Uterus (tissue), 4 donors: ENCODE results near the gene PSAP. TPM values are rescaled to one million over a fixed set of nuclear protein-coding genes. Genes with fewer than 3 reads are reported as not detected.

ENCODE experiments used
- DNase-seq, 2 donors: peaks; one replicate each; pipeline ENCODE4 v3.0.0-alpha.2; 2019 to 2020
- H3K27ac ChIP-seq, 2 donors: fragments of 200-600 bp; sonication (generic); 1 replicate in 1 of 2; 2 replicates in 1 of 2; pipeline ENCODE4 v1.5.1; 2016 to 2018
- H3K27me3 ChIP-seq, 2 donors: fragments of 200-600 bp; sonication (generic); one replicate each; pipeline ENCODE4 v1.5.1; 2018 to 2019; ENCODE audit warnings: control low read depth in 1 of 2
- H3K36me3 ChIP-seq, 2 donors: fragments of 200-600 bp; sonication (generic); one replicate each; pipeline ENCODE4 v1.5.1; 2019; ENCODE audit warnings: control low read depth in 1 of 2
- H3K4me1 ChIP-seq, 2 donors: fragments of 200-600 bp; sonication (generic); one replicate each; pipeline ENCODE4 v1.5.1; 2018 to 2019; ENCODE audit warnings: control low read depth in 1 of 2
- H3K4me3 ChIP-seq, 2 donors: fragments of 200-600 bp; sonication (generic); 1 replicate in 1 of 2; 2 replicates in 1 of 2; pipeline ENCODE4 v1.5.1; 2018 to 2019; ENCODE audit warnings: mild to moderate bottlenecking in 1 of 2
- H3K9me3 ChIP-seq, 2 donors: fragments of 200-600 bp; sonication (generic); one replicate each; pipeline ENCODE4 v1.5.1; 2019; ENCODE audit warnings: control low read depth in 1 of 2
- POLR2A ChIP-seq, 2 donors: fragments of 450-650 bp; IDR thresholded peaks; one replicate each; pipeline ENCODE4 v1.6.1; 2016; ENCODE audit warnings: antibody characterized with exemption in 2 of 2, mild to moderate bottlenecking in 1 of 2, moderate library complexity in 1 of 2
- intact Hi-C: fragments of 100-400 bp; cut with DNase I; formaldehyde crosslinking; loops from one replicate; pipeline ENCODE4 v1.15.1; 2023; ENCODE audit warnings: low total_unique reads
- total RNA-seq, 4 donors: library from RNA; depleted of rRNA in 3 of 4; stranded (reverse); fragments of >200 nt in 3 of 4; gene quantifications; one replicate each; pipeline versions ENCODE4 v1.1.0 to v1.2.4, GENCODE V29; 2014 to 2023
- TF ChIP-seq, protein P1 (sequence below), 4 experiments: fragments of 200-600 bp in 2 of 4; fragments of 450-650 bp in 2 of 4; sonication (generic) in 2 of 4; IDR thresholded peaks; one replicate each; pipeline ENCODE4 v1.5.1; 2016 to 2019; ENCODE audit warnings: antibody characterized with exemption in 4 of 4, mild to moderate bottlenecking in 2 of 4, moderate library complexity in 1 of 4
- donor health status: DM: yes; HTN: yes; CAD: no.

PSAP gene
- total RNA-seq, 4 donors from 2014 or later, result 603 to 903 (median 759) TPM

DNA sequence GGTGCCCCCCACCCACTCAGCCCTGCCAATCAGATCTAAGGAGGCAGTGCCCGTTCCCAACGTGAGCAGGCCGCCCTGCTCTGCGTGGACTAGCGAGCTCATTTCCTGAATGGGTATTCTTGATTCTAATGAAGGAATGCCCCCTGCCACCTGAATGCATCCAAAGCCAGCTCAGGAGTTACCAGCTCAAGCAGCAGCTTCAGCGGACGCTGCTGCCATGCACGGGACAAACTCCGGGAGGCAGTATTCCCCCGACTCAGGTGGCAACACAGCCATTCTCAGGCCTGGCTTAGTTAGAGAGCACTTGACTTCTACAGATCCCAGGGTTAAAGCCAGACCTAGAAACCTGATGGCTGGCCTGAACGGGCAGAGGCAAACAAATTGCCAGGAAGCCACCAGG, 25.8 kb downstream of the PSAP start:
- H3K9me3 ChIP-seq, result no peaks in the 10 kb centered on the region
- no peaks in the 10 kb centered on the region for H3K27me3 ChIP-seq
- no peak for DNase-seq
- no peaks in the 10 kb centered on the region for H3K4me1 ChIP-seq
- H3K36me3 ChIP-seq, result no peaks in the 10 kb centered on the region
- intact Hi-C loops, result no loop called here
- no peak for TF ChIP-seq POLR2A (IDR thresholded peaks at IDR 0.05)
- TF ChIP-seq, protein P1, sequence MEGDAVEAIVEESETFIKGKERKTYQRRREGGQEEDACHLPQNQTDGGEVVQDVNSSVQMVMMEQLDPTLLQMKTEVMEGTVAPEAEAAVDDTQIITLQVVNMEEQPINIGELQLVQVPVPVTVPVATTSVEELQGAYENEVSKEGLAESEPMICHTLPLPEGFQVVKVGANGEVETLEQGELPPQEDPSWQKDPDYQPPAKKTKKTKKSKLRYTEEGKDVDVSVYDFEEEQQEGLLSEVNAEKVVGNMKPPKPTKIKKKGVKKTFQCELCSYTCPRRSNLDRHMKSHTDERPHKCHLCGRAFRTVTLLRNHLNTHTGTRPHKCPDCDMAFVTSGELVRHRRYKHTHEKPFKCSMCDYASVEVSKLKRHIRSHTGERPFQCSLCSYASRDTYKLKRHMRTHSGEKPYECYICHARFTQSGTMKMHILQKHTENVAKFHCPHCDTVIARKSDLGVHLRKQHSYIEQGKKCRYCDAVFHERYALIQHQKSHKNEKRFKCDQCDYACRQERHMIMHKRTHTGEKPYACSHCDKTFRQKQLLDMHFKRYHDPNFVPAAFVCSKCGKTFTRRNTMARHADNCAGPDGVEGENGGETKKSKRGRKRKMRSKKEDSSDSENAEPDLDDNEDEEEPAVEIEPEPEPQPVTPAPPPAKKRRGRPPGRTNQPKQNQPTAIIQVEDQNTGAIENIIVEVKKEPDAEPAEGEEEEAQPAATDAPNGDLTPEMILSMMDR (IDR thresholded peaks at IDR 0.05), result no peak
- no peak overlapping the region for H3K27ac ChIP-seq
- H3K4me3 ChIP-seq, result no peak overlapping the region

DNA sequence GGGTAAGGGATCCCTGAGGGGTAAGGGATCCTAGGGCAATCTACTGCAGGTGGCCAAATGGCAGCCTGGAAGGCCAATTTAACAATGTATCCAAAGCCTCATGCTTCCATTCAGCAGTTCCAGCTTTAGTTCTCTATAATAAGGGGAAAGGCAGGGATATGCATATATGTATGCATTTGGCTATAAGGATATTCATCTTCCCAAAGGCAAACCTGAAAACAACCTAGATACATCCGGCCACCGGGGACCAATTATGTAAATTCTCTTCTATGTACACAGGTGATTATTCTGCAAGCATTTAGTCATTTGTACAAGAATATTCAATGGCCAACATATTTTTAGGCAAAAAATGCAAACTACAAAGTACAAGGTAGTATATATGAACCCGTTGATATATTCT, 26.7 kb downstream of the PSAP start:
- Histone ChIP-seq H3K4me1 (no peaks in the 10 kb centered on the region), H3K36me3 (no peaks in the 10 kb centered on the region), H3K9me3 (no peaks in the 10 kb centered on the region), H3K27me3 (no peaks in the 10 kb centered on the region), H3K27ac (no peak overlapping the region), H3K4me3 (no peak overlapping the region)
- intact Hi-C loops, result no loop called here
- TF ChIP-seq POLR2A (IDR thresholded peaks at IDR 0.05), result no peak
- TF ChIP-seq, protein P1 (IDR thresholded peaks at IDR 0.05), result no peak
- no peak for DNase-seq

DNA sequence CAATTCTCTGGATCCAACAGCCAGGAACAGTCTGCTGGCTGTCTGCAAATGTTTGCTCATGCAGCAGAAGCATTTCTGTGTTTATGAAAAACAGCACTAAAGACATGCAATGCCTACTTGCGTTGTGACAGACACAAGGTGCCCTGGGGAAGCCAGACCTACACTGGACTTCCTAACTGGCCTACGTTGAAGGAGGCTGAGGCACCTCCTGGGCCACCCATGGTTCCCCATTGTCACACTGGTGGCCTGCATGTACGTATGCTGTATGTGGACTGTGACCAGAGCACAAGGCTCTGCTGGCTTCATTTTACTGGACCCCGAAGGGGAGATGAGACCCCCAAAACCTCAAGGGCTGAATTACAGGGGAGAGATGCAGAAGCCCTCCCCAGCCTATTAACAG, 27.7 kb downstream of the PSAP start:
- no peaks in the 10 kb centered on the region for H3K4me1 ChIP-seq
- intact Hi-C loops, result no loop called here
- DNase-seq, result no peak
- H3K36me3 ChIP-seq, result no peaks in the 10 kb centered on the region
- H3K27me3 ChIP-seq, result no peaks in the 10 kb centered on the region
- no peak overlapping the region for H3K4me3 ChIP-seq
- H3K9me3 ChIP-seq, result no peaks in the 10 kb centered on the region
- no peak overlapping the region for H3K27ac ChIP-seq
- TF ChIP-seq, protein P1 (IDR thresholded peaks at IDR 0.05), result no peak
- no peak for TF ChIP-seq POLR2A (IDR thresholded peaks at IDR 0.05)

DNA sequence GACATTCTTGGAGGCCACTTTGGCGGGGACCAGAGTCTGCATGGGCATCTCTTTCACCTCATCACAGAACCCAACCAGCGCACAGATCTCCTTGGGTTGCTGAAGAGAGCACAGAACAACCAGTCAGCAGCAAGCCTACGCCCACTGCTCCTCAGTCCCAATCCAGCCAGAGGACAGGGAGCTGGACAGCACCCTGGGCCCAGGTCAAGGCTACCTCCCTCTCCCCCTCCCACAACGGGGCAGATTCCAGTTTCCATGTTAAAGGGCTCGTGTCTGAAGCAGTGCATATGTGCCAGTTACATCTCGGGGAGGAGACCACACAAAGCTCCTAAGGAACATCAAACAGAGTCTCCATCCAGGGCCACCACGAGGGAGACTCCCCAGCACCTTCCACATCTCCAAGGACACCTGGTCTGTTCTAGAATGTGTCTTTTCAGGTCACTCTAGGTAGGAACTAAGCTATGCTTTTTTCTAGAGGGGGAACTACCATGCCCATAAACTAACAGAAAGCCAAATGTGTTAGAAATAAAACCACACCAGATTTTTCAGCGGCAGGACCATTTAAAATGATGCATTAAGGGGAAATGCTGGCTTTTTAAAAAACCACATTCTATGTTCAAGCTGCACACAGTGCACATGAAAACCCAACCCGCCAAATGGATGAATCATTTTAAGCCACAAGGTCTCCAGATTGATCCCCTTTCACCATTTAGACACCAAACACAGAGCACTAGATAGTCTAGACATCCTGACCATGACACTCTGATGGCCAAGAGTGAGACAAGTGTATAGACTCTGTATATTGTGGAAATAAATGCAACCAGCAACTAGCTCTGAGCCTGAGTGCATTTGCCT, 28.9 kb downstream of the PSAP start:
- Histone ChIP-seq H3K27me3 (no peaks in the 10 kb centered on the region), H3K9me3 (no peaks in the 10 kb centered on the region), H3K4me1 (no peaks in the 10 kb centered on the region), H3K4me3 (no peak overlapping the region), H3K36me3 (no peaks in the 10 kb centered on the region), H3K27ac (no peak overlapping the region)
- TF ChIP-seq, protein P1 (IDR thresholded peaks at IDR 0.05), result no peak
- no peak for TF ChIP-seq POLR2A (IDR thresholded peaks at IDR 0.05)
- intact Hi-C loops, result no loop called here
- DNase-seq, result no peak

DNA sequence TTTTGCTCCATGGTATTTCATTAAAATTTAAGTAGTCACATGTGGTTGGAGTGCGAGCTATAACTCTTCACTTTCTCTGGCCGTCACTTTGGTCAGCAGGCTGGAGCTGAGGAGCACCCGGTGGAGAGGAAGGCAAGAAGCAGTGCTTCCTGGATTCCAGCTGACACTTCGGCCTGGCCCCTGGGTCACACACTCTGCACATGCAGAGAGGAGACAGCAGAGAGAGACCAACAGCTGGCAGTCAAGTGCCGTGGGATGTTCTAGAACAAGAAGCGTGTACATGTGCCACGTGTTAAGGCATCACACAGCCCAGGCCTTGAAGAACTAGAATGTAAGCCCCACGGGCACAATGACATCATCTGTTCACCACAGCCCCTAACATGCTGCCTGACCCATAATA, 30.1 kb downstream of the PSAP start:
- H3K9me3 ChIP-seq, result no peaks in the 10 kb centered on the region
- H3K36me3 ChIP-seq, result no peaks in the 10 kb centered on the region
- no peaks in the 10 kb centered on the region for H3K27me3 ChIP-seq
- no peak for DNase-seq
- intact Hi-C loops, result no loop called here
- TF ChIP-seq, protein P1 (IDR thresholded peaks at IDR 0.05), result no peak
- no peak for TF ChIP-seq POLR2A (IDR thresholded peaks at IDR 0.05)
- no peak overlapping the region for H3K4me3 ChIP-seq
- H3K4me1 ChIP-seq, result no peaks in the 10 kb centered on the region
- H3K27ac ChIP-seq, result no peak overlapping the region
